T-helper 1 cell treated with Interleukin-12 subunit alpha and Interleukin-12 subunit beta and Interleukin-4 antibody, amounts not matched to agents 30 ng/mL and 1 ng/mL, for 36 hours (primary cell): ENCODE results near the gene PPID. TPM values are rescaled to one million over a fixed set of nuclear protein-coding genes. Genes with fewer than 3 reads are reported as not detected.
"Not testable (repeated sequence)": the region's sequence is repeated elsewhere in the genome, so short reads cannot be mapped to it uniquely, and the experiment has no call there.

Source experiments
- intact Hi-C: fragments of 100-400 bp; cut with micrococcal nuclease; formaldehyde crosslinking; loops from one replicate; pipeline ENCODE4 v1.15.1; 2024
- total RNA-seq: library from RNA; stranded (reverse); gene quantifications from 2 replicates; pipeline ENCODE4 v1.2.3, GENCODE V29; 2022

The PPID gene
- total RNA-seq, 1 donor from 2014 or later: 41.6 TPM

DNA sequence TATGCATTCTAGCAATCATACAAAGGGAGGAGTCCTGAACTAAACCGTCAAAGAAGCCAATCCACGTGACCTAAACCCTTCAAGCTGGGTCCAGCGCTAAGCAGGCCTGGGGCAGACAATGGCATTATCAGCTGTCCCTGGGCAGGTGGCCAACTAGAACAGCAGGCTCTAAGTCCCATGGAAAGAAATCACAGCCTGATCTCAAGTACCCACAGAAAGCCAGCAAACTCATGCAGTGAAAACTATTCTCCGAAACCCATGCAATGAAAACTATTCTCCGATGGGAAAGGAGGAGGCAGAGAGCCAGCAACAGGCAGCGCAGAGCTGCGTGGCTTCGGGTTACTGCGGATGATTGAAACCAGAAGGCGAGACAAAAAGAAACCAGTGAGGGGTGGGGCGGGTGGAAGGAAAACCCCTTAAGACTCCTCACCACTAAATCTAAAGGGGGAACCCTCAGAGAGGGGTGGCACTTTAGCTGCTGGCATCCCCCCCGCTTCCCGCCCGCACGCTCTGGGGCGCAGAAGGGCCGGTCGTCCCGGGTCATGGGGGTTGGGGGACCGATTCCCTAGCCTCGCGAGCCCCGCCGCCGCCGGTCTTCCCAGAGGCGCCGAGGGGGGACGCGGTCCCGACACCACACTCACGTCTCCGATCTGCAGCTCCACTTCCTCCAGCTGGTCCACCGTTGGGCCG is 52.1 kb downstream of the PPID start:
- intact Hi-C loops: loop anchor here (1.0 to 5.0 kb wide), 2 partner anchors 97 to 156 kb away; no protein-coding TSS in a partner anchor

DNA sequence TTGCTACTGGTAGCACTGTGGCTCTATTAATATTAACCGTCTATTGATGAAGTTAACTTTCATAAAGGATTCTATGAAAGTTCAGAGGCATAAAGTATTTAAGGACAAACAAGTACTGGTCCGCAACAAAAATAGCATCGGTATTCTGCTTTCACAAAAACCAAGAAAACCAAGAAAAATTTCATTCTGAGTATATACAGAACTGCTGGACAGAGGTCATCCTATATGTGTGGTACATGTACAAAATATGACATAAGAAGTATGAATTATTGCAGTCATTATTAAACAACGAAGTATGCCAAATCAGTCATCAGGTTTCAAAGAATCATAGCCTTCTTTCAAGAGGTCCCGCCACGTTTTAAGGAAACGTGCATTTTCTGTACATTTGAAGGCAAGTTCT is 53.9 kb downstream of the PPID start:
- intact Hi-C loops: no loop called here

DNA sequence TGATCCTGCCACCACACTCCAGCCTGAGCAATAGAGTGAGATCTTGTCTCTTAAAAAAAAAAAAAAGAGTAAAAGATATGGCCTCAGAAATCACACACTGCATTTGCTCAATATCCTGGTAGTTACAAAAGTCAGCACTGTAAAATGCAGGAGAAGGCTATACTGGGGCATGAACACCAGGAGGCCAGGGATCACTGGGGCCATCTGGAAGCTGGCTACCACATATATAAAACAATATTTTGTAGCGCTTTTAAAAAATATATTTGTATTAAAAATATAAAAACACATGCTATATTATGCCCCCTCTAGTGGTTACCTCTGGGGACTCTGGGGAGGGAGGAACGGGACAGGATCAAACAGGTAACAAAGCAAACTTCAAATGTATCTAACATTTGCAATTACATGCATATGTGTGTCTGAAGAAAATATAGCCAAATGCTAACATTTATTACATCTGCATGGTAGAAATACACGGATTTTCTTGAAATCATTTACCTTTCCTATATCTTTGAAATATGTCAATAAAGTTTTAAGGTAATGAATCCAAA is 55.5 kb downstream of the PPID start:
- intact Hi-C loops: loop anchor here (1.0 kb wide), 1 partner anchor 779 kb away; no protein-coding TSS in a partner anchor

- intact Hi-C loops: loop anchor here (1.0 kb wide), 1 partner anchor 779 kb away; no protein-coding TSS in a partner anchor
Observed at GRCh38 chr4:158666892-158667291, 56.3 kb downstream of the PPID start.

DNA sequence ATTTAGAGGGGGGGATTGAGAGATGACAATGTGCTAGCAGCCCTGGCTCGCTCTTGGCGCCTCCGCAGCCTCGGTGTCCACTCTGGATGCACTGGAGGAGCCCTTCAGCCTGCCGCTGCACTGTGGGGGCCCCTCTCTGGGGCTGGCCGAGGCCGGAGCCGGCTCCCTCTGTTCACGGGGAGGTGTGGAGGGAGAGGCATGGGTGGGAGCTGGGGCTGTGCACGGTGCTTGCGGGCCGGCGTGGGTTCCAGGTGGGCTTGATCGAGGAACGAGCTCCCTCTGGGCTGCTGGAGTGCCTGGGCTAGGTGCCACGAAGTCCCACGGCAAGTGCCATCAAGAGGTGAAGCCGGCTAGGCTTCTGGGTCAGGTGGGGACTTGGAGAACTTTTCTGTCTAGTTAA is 58.4 kb downstream of the PPID start:
- intact Hi-C loops: no loop called here

GRCh38 chr4:158663707-158664625 is 59.2 kb downstream of the PPID start:
- intact Hi-C loops: not testable (repeated sequence)

DNA sequence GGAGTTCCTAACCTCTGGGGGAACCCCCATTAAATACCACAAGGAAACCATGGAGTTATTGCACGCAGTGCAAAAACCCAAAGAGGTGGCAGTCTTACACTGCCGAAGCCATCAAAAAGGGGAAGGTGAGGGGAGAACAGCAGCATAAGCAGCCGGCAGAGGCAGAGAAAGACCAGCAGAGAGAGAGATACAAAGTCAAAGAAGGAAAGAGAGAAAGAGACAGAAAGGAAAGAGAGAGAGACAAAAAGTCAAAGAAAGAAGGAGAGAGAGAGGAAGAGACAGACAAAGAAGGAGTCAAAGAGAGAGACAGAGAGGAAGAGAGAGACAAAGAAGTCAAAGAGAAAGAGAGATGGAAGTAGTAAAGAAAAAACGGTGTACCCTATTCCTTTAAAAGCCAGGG is 59.9 kb downstream of the PPID start:
- intact Hi-C loops: not testable (repeated sequence)

Other genes starting within 250 kb of the PPID start
- gene RXFP1, start 201.5 kb downstream of the PPID start, total RNA-seq: not detected in 2 replicates
- 15.7 and 18.0 TPM in 2 replicates for gene C4orf46, start 51.5 kb downstream of the PPID start, total RNA-seq
- gene ETFDH, start 51.1 kb downstream of the PPID start, total RNA-seq: 20.3 and 27.0 TPM in 2 replicates
- gene FNIP2, start 45.6 kb upstream of the PPID start, total RNA-seq: 18.2 and 19.7 TPM in 2 replicates